ENCODE results near the gene CASZ1. TPM values are rescaled to one million over a fixed set of nuclear protein-coding genes. Genes with fewer than 3 reads are reported as not detected.

Gene CASZ1
- total RNA-seq, 1 experiment from 2014 or later, result 3.9 TPM

- no peaks in the 10 kb centered on the region for H3K36me3 Mint-ChIP-seq (ENCODE audit: insufficient read depth in 1 of 3, low read depth in 3 of 3)
Observed at GRCh38 chr1:10735563-10736305, 60.7 kb downstream of the CASZ1 start.

More at GRCh38 chr1:10735563-10736305, 60.7 kb downstream of the CASZ1 start:
- H3K4ac ChIP-seq (ENCODE audit: low read depth, low read length), result no peak overlapping the region
- no peak overlapping the region for H3K9ac ChIP-seq (ENCODE audit: extremely low read depth, insufficient read length, low read length)
- H4K5ac ChIP-seq (ENCODE audit: insufficient read length, low read depth, low read length), result no peak overlapping the region
- no peak overlapping the region for H4K91ac ChIP-seq (ENCODE audit: insufficient read length, low read depth, low read length)
- H3K79me1 ChIP-seq (ENCODE audit: insufficient read depth, low read depth, low read length, poor library complexity, severe bottlenecking), result no peaks in the 10 kb centered on the region
- no peaks in the 10 kb centered on the region for H3K9me3 Mint-ChIP-seq
- H3K4me2 ChIP-seq (ENCODE audit: insufficient read depth, insufficient read length, low read length), result no peak overlapping the region
- no peak overlapping the region for H2BK15ac ChIP-seq (ENCODE audit: low read depth, low read length)
- no peak overlapping the region for H3T11ph ChIP-seq (ENCODE audit: low read length)
- H3K27me3 Mint-ChIP-seq (ENCODE audit: low read depth), result no peaks in the 10 kb centered on the region; the same call in 1 of the 2 replicates
- no peak overlapping the region for H2BK12ac ChIP-seq (ENCODE audit: insufficient read length, low read depth, low read length)
- H3K4me1 Mint-ChIP-seq, result peaks cover 37 to 53% of the 10 kb centered on the region in 2 experiments
- H2BK20ac ChIP-seq (ENCODE audit: low read depth, low read length, poor library complexity, severe bottlenecking), result no peak overlapping the region
- WGBS (ENCODE audit: extremely low coverage, insufficient read length, low lambda C conversion rate), result no CpG with 5 or more reads among the region's 11 CpGs
- H3K27ac ChIP-seq (ENCODE audit: insufficient read length, low read depth, low read length), result no peak overlapping the region
- H3K79me2 ChIP-seq (ENCODE audit: insufficient read depth, low read length), result no peaks in the 10 kb centered on the region
- H3K23ac ChIP-seq (ENCODE audit: insufficient read length, low read depth, low read length), result no peak overlapping the region
- peaks cover 2% of the 10 kb centered on the region; the same call in 1 of the 2 replicates for H3K4me1 ChIP-seq (ENCODE audit: insufficient read depth, low read length)
- H2BK5ac ChIP-seq (ENCODE audit: insufficient read length, low read length), result no peak overlapping the region
- no peaks in the 10 kb centered on the region for H3K27me3 ChIP-seq (ENCODE audit: insufficient read depth, low read length)
- H2BK120ac ChIP-seq (ENCODE audit: low read depth, low read length, poor library complexity, severe bottlenecking), result no peak overlapping the region
- H2AFZ ChIP-seq (ENCODE audit: low read length), result no peak overlapping the region
- DNase-seq, result no peak
- no peak overlapping the region for H2AK5ac ChIP-seq (ENCODE audit: insufficient read length, low read length)
- H4K8ac ChIP-seq (replicated peaks; ENCODE audit: insufficient read length, low read depth, low read length), result no peak overlapping the region
- H3K9me3 ChIP-seq (ENCODE audit: control insufficient read depth, low read depth, low read length), result no peaks in the 10 kb centered on the region
- H4K20me1 ChIP-seq (ENCODE audit: control insufficient read depth, insufficient read depth, insufficient read length), result no peaks in the 10 kb centered on the region
- H3K18ac ChIP-seq (ENCODE audit: insufficient read length, low read depth, low read length), result no peak overlapping the region
- no peak overlapping the region for H3K56ac ChIP-seq (ENCODE audit: insufficient read length, low read depth, low read length)
- no peaks in the 10 kb centered on the region for H3K23me2 ChIP-seq (ENCODE audit: insufficient read length, low read depth, low read length, poor library complexity, severe bottlenecking)
- no peak overlapping the region for H3K27ac Mint-ChIP-seq
- no peak for TF ChIP-seq CTCF (conservative IDR thresholded peaks at IDR 0.05)
- no peak overlapping the region; a peak in 1 of 5 replicates for H3K4me3 Mint-ChIP-seq
- H3K14ac ChIP-seq (ENCODE audit: insufficient read depth, low read length), result peak overlapping the region; percentile 5

All from H9 (cell line).